ENCODE measurements around the gene TICAM1. TPM values are rescaled to one million over a fixed set of nuclear protein-coding genes. Genes with fewer than 3 reads are reported as not detected.

Gene TICAM1
- total and polyA plus RNA-seq, 10 of the 15 experiments (the other 5 are each of a cell fraction or from before 2014, with no cell fraction given): 0.31 to 31.1 (median 5.3) TPM

- POLR2A ChIA-PET: no interaction called here
- intact Hi-C loops (cut with micrococcal nuclease; ENCODE audit: unreplicated experiment) (no loop called here), in situ Hi-C loops (cut with MboI) (no loop called here)
- DNase-seq (ENCODE audit: low read depth, low spot score) (no peak), ATAC-seq (no peak), FAIRE-seq (no peak)
- Histone ChIP-seq H4K20me1 (ENCODE audit: control insufficient read depth, insufficient read depth) (no peaks in the 10 kb centered on the region), H3K4me2 (ENCODE audit: control insufficient read depth, insufficient read depth) (no peak overlapping the region), H3K36me3 (ENCODE audit: control insufficient read depth in 2 of 2, insufficient read depth in 2 of 2, low read length in 1 of 2) (peaks cover 0 to 6% of the 10 kb centered on the region in 2 experiments; a peak in 3 of 4 replicates), H3K4me1 (ENCODE audit: control insufficient read depth, insufficient read depth, low read length) (no peaks in the 10 kb centered on the region), H2AFZ (ENCODE audit: control insufficient read depth, low read depth, low read length) (no peak overlapping the region), H3K9me3 (replicated peaks; ENCODE audit: control insufficient read depth, insufficient read depth, low read length) (no peaks in the 10 kb centered on the region), H3K4me3 (no peak overlapping the region), H3K27ac (ENCODE audit: control insufficient read depth, insufficient read depth) (no peak overlapping the region), H3K79me2 (ENCODE audit: control insufficient read depth, insufficient read depth, low read length) (no peaks in the 10 kb centered on the region), H3K27me3 (replicated peaks in 1 of 2; ENCODE audit: control insufficient read depth in 2 of 2, insufficient read depth in 2 of 2, low read length in 1 of 2) (no peaks in the 10 kb centered on the region), H3K9ac (ENCODE audit: control insufficient read depth, insufficient read depth, low read length) (no peak overlapping the region)
- 77% methylated on average over 23 of the region's 23 CpGs for WGBS (ENCODE audit: insufficient coverage, insufficient replicate concordance, low lambda C conversion rate, missing lambda C conversion rate)
- CTCF ChIA-PET: interaction anchor here (1.2 to 1.9 kb wide), 3 partner anchors 9 to 70 kb away, joined by 3 to 9 read pairs (median 7); partner anchors contain the start of gene FEM1A
- RAD21 ChIA-PET (ENCODE audit: unreplicated experiment): interaction anchor here (0.8 to 1.4 kb wide), 2 partner anchors 9 to 10 kb away, joined by 3 read pairs; partner anchors contain the start of gene FEM1A
- TF ChIP-seq WRNIP1 (IDR thresholded peaks at IDR 0.05; ENCODE audit: borderline replicate concordance, low read depth, low read length) (no peak), SUPT20H (IDR thresholded peaks at IDR 0.05; ENCODE audit: borderline replicate concordance, control insufficient read depth, low read depth, low read length) (no peak), SMC3 (IDR thresholded peaks at IDR 0.05; ENCODE audit: borderline replicate concordance, low read length) (no peak), FOXM1 (IDR thresholded peaks at IDR 0.05; ENCODE audit: low read depth, low read length) (no peak), NFXL1 (IDR thresholded peaks at IDR 0.05; ENCODE audit: borderline replicate concordance) (no peak), CEBPB (IDR thresholded peaks at IDR 0.05; ENCODE audit: borderline replicate concordance in 1 of 2, low read depth in 2 of 2, low read length in 2 of 2) (no peak), MEF2B (IDR thresholded peaks at IDR 0.05; ENCODE audit: partially characterized antibody, poor library complexity, severe bottlenecking) (no peak), JUND (IDR thresholded peaks at IDR 0.05; ENCODE audit: low read depth, low read length) (no peak), CBX5 (IDR thresholded peaks at IDR 0.05; ENCODE audit: low read depth) (no peak), GABPA (IDR thresholded peaks at IDR 0.05; ENCODE audit: low read depth) (no peak), TCF3 (IDR thresholded peaks at IDR 0.05; ENCODE audit: borderline replicate concordance, insufficient read depth, low read depth, low read length) (no peak), BRCA1 (IDR thresholded peaks at IDR 0.05; ENCODE audit: low read depth, low read length) (no peak)
- TF ChIP-seq, protein P1, sequence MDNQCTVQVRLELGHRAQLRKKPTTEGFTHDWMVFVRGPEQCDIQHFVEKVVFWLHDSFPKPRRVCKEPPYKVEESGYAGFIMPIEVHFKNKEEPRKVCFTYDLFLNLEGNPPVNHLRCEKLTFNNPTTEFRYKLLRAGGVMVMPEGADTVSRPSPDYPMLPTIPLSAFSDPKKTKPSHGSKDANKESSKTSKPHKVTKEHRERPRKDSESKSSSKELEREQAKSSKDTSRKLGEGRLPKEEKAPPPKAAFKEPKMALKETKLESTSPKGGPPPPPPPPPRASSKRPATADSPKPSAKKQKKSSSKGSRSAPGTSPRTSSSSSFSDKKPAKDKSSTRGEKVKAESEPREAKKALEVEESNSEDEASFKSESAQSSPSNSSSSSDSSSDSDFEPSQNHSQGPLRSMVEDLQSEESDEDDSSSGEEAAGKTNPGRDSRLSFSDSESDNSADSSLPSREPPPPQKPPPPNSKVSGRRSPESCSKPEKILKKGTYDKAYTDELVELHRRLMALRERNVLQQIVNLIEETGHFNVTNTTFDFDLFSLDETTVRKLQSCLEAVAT (IDR thresholded peaks at IDR 0.05): no peak
- no TSS peak for BruUV-seq (replicated peaks)
- SMC1A ChIA-PET (ENCODE audit: uncharacterized antibody, unreplicated experiment): interaction anchor here (0.6 to 1.2 kb wide), 4 partner anchors 10 to 76 kb away, joined by 3 to 5 read pairs (median 4); no protein-coding TSS in a partner anchor
These were observed 30.9 kb downstream of the TICAM1 start for GRCh38 chr19:4800591-4801081.
